HepG2 (cell line): ENCODE measurements around the gene GMPPA. TPM values are rescaled to one million over a fixed set of nuclear protein-coding genes. Genes with fewer than 3 reads are reported as not detected.
A peak's percentile ranks its signal among the peaks of the same experiment; 100 is the strongest.

Experiments used
- AHR ChIP-seq: IDR thresholded peaks from 2 replicates; pipeline ENCODE4 v1.6.1; 2018; ENCODE audit warnings: missing genetic modification reagents, missing compliant biosample characterization
- PHF21A ChIP-seq: sonication (generic); formaldehyde crosslinking; IDR thresholded peaks from 2 replicates; pipeline ENCODE4 v1.5.0; 2020; ENCODE audit warnings: mild to moderate bottlenecking, missing genetic modification reagents
- UBTF ChIP-seq: sonication (generic); formaldehyde crosslinking; IDR thresholded peaks from 2 replicates; pipeline ENCODE4 v1.4.0; 2020; ENCODE audit warnings: mild to moderate bottlenecking, missing genetic modification reagents
- ZHX2 ChIP-seq, 2 experiments: sonication (generic) in 1 of 2; formaldehyde crosslinking in 1 of 2; IDR thresholded peaks; 2 replicates each; pipeline versions ENCODE4 v1.6.1 to v1.9.0; 2014 to 2022; ENCODE audit warnings: antibody characterized with exemption in 1 of 2, borderline replicate concordance in 1 of 2, inconsistent platforms in 1 of 2, low read depth in 1 of 2, missing genetic modification reagents in 1 of 2
- ZNF350 ChIP-seq: sonication (generic); formaldehyde crosslinking; IDR thresholded peaks from 2 replicates; pipeline ENCODE4 v1.4.0; 2020; ENCODE audit warnings: mild to moderate bottlenecking, low read depth, missing genetic modification reagents, borderline replicate concordance
- ZNF678 ChIP-seq: sonication (generic); formaldehyde crosslinking; IDR thresholded peaks from 2 replicates; pipeline ENCODE4 v1.4.0; 2020; ENCODE audit warnings: mild to moderate bottlenecking, missing genetic modification reagents
- ZNF773 ChIP-seq: sonication (generic); formaldehyde crosslinking; IDR thresholded peaks from 2 replicates; pipeline ENCODE4 v1.4.0; 2020; ENCODE audit warnings: missing genetic modification reagents, borderline replicate concordance
- ZNF777 ChIP-seq: sonication (generic); formaldehyde crosslinking; IDR thresholded peaks from 2 replicates; pipeline ENCODE4 v1.4.0; 2020; ENCODE audit warnings: missing genetic modification reagents
- ZNF839 ChIP-seq: sonication (generic); formaldehyde crosslinking; IDR thresholded peaks from 2 replicates; pipeline ENCODE4 v1.4.0; 2020; ENCODE audit warnings: missing genetic modification reagents, mild to moderate bottlenecking, borderline replicate concordance
- polyA plus RNA-seq, 8 experiments: library from polyadenylated mRNA; depleted of rRNA in 3 of 8; stranded (reverse) in 7 of 8; unstranded in 1 of 8; fragments of >200 nt; fragmentation: Illumina TruSeq in 4 of 8; extraction: Trizol in 4 of 8; gene quantifications; 2 replicates each; pipeline versions ENCODE4 v1.2.1 to v1.2.3, GENCODE V29; 2011 to 2016; ENCODE audit warnings: low read depth in 4 of 8, missing spikeins in 1 of 8, mixed read lengths in 1 of 8; ENCODE audit not compliant: insufficient read depth in 1 of 8
- total RNA-seq, 5 experiments: library from RNA; depleted of rRNA; stranded (reverse); fragments of >200 nt; fragmentation: Illumina TruSeq; extraction: Trizol; gene quantifications; 2 replicates each; pipeline ENCODE4 v1.2.3, GENCODE V29; 2016; ENCODE audit warnings: low read depth in 1 of 5

Gene GMPPA
- total and polyA plus RNA-seq, 2 of the 13 experiments (the other 11 are each of a cell fraction or from before 2014, with no cell fraction given): 81.1 to 106 TPM

- TF ChIP-seq ZHX2 (IDR thresholded peaks at IDR 0.05; ENCODE audit: low read depth): peak; percentile 11; the same call in 1 of the 2 replicates
- no peak for TF ChIP-seq ZHX2 (CRISPR knock-in tag; IDR thresholded peaks at IDR 0.05; ENCODE audit: borderline replicate concordance)
- TF ChIP-seq ZNF839 (CRISPR knock-in tag): peak; percentile 98
- peak; percentile 68 for TF ChIP-seq ZNF777 (CRISPR knock-in tag)
- TF ChIP-seq ZNF678 (CRISPR knock-in tag): peak; percentile 97
- TF ChIP-seq PHF21A (CRISPR knock-in tag): peak; percentile 53
- peak; percentile 96 for TF ChIP-seq UBTF
- TF ChIP-seq ZNF350 (CRISPR knock-in tag): peak; percentile 57
- no peak for TF ChIP-seq AHR (CRISPR knock-in tag)
- peak; percentile 62; the same call in 1 of the 2 replicates for TF ChIP-seq ZNF773 (CRISPR knock-in tag)
Observed at GRCh38 chr2:219552382-219553167, 53.9 kb downstream of the GMPPA start (continued).
